K562 (cell line): ENCODE results near the gene SLC49A3. TPM values are rescaled to one million over a fixed set of nuclear protein-coding genes. Genes with fewer than 3 reads are reported as not detected.

Experiments
- CHD2 ChIP-seq: IDR thresholded peaks from 2 replicates; pipeline ENCODE4 v1.6.1; 2011; ENCODE audit warnings: low read depth, low read length
- CXXC5 ChIP-seq: fragments of 250-450 bp; sonication (Bioruptor Pico); IDR thresholded peaks from 2 replicates; pipeline ENCODE4 v1.8.0; 2022; ENCODE audit warnings: inconsistent platforms, mild to moderate bottlenecking, moderate library complexity
- DIDO1 ChIP-seq: fragments of 450-650 bp; IDR thresholded peaks from 2 replicates; pipeline ENCODE4 v1.6.1; 2016; ENCODE audit warnings: low read depth, missing biosample characterization, missing genetic modification characterization
- EGR1 ChIP-seq: fragments of 450-650 bp; conservative IDR thresholded peaks from 2 replicates; pipeline ENCODE4 v1.6.1; 2017; ENCODE audit warnings: mild to moderate bottlenecking
- FOXK2 ChIP-seq, 2 experiments: fragments of 450-650 bp; IDR thresholded peaks in 1 of 2; conservative IDR thresholded peaks in 1 of 2; 2 replicates each; pipeline ENCODE4 v1.6.1; 2016; ENCODE audit warnings: low read depth in 2 of 2, mild to moderate bottlenecking in 1 of 2
- GTF2A2 ChIP-seq: IDR thresholded peaks from 2 replicates; pipeline ENCODE4 v1.6.1; 2016; ENCODE audit warnings: mild to moderate bottlenecking, missing genetic modification characterization, missing compliant biosample characterization
- MECOM ChIP-seq: fragments of 250-450 bp; sonication (Bioruptor Pico); IDR thresholded peaks from 2 replicates; pipeline ENCODE4 v1.8.0; 2022; ENCODE audit warnings: inconsistent platforms
- NCOA6 ChIP-seq: fragments of 450-650 bp; IDR thresholded peaks from 2 replicates; pipeline ENCODE4 v1.6.1; 2017; ENCODE audit warnings: mild to moderate bottlenecking
- PHF21A ChIP-seq: fragments of 450-650 bp; IDR thresholded peaks from 2 replicates; pipeline ENCODE4 v1.6.1; 2017; ENCODE audit warnings: low read depth, borderline replicate concordance
- SMAD2 ChIP-seq: fragments of 150-350 bp; IDR thresholded peaks from 2 replicates; pipeline ENCODE4 v1.6.1; 2014; ENCODE audit warnings: low read depth, mild to moderate bottlenecking, low read length
- ZNF561 ChIP-seq: fragments of 450-650 bp; formaldehyde crosslinking; conservative IDR thresholded peaks from 2 replicates; pipeline ENCODE4 v1.4.0; 2020; ENCODE audit warnings: mild to moderate bottlenecking, moderate library complexity
- polyA plus RNA-seq, 8 experiments: library from polyadenylated mRNA; depleted of rRNA in 4 of 8; stranded (reverse) in 5 of 8; unstranded in 3 of 8; fragments of >200 nt; fragmentation: Nextera tagmentation in 2 of 8; fragmentation: Illumina TruSeq in 1 of 8; extraction: Ambion mirVana in 2 of 8; extraction: Trizol in 1 of 8; gene quantifications; 2 replicates each; pipeline versions ENCODE4 v1.2.1 to v1.2.3, GENCODE V29; 2011 to 2014; ENCODE audit warnings: inconsistent platforms in 1 of 8, missing spikeins in 1 of 8
- total RNA-seq, 7 experiments: library from RNA; depleted of rRNA in 6 of 7; stranded (reverse); fragments of >200 nt in 6 of 7; fragmentation: Illumina TruSeq in 2 of 7; extraction: Trizol in 2 of 7; gene quantifications; 2 replicates each; pipeline versions ENCODE4 v1.2.1 to v1.2.3, GENCODE V29; 2011 to 2021; ENCODE audit warnings: low replicate concordance in 1 of 7
- TF ChIP-seq, protein P1 (sequence below): fragments of 450-650 bp; IDR thresholded peaks from 2 replicates; pipeline ENCODE4 v1.6.1; 2016; ENCODE audit warnings: low read depth
- TF ChIP-seq, protein P2 (sequence below): IDR thresholded peaks from 2 replicates; pipeline ENCODE4 v1.6.1; 2011; ENCODE audit warnings: borderline replicate concordance, low read depth, mild to moderate bottlenecking, moderate library complexity, low read length; ENCODE audit not compliant: insufficient read depth, poor library complexity, severe bottlenecking
- TF ChIP-seq, protein P3 (sequence below): fragments of 450-650 bp; IDR thresholded peaks from 2 replicates; pipeline ENCODE4 v1.6.1; 2016; ENCODE audit warnings: low read depth, mild to moderate bottlenecking, moderate library complexity

The SLC49A3 gene
- total and polyA plus RNA-seq, 9 of the 15 experiments (the other 6 are each of a cell fraction or from before 2014, with no cell fraction given) = 0.24 to 0.41 TPM; not detected in 7

DNA sequence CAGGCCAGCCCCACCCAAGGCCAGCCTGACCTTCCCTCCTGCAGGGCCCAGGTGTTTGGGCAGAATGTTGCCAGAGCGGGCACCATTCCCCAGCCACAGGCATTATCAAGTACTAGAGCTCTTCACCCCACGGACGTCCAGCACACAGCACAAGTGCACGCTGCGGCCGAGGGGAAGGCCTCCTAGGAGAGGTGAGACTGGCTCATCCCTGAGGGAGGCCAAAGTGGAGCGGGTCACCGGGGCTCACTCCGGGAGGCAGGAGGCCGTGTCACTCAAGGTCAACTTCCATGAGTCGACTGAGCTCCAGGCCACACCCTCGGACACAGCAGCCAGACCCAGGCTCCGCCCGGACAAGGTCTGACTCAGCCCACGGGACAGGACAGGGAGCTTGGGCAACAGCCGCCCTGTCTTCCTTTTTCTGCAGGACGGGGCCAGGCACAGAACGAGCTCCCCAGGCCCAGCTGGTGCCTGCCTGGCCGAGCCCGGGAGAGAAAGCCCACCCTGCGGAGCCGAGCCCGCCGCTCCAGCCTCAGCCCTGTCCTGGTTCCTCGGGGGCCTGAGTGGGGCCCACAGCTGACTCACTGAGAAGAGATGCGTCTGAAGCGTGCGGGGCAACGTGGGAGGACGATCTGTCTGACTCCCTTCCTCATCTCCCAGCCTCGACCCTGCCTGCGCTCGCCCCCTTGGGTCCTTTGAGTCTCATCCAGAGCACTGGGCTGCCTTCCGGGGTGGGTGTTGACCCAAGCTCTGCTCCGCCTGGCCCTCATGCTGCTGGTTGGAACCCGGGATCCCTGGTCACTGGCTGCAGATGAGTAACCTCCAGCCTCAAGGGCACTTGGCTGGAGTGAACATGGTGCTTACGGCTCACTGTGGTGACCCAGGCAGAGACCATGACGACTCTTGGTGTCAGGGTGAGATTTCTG is 1.6 kb downstream of the SLC49A3 start (continued):
- TF ChIP-seq CHD2 = peak; percentile 19; the same call in 1 of the 2 replicates
- TF ChIP-seq NCOA6 = no peak
- no peak for TF ChIP-seq MECOM (CRISPR knock-in tag)
- TF ChIP-seq, protein P1, sequence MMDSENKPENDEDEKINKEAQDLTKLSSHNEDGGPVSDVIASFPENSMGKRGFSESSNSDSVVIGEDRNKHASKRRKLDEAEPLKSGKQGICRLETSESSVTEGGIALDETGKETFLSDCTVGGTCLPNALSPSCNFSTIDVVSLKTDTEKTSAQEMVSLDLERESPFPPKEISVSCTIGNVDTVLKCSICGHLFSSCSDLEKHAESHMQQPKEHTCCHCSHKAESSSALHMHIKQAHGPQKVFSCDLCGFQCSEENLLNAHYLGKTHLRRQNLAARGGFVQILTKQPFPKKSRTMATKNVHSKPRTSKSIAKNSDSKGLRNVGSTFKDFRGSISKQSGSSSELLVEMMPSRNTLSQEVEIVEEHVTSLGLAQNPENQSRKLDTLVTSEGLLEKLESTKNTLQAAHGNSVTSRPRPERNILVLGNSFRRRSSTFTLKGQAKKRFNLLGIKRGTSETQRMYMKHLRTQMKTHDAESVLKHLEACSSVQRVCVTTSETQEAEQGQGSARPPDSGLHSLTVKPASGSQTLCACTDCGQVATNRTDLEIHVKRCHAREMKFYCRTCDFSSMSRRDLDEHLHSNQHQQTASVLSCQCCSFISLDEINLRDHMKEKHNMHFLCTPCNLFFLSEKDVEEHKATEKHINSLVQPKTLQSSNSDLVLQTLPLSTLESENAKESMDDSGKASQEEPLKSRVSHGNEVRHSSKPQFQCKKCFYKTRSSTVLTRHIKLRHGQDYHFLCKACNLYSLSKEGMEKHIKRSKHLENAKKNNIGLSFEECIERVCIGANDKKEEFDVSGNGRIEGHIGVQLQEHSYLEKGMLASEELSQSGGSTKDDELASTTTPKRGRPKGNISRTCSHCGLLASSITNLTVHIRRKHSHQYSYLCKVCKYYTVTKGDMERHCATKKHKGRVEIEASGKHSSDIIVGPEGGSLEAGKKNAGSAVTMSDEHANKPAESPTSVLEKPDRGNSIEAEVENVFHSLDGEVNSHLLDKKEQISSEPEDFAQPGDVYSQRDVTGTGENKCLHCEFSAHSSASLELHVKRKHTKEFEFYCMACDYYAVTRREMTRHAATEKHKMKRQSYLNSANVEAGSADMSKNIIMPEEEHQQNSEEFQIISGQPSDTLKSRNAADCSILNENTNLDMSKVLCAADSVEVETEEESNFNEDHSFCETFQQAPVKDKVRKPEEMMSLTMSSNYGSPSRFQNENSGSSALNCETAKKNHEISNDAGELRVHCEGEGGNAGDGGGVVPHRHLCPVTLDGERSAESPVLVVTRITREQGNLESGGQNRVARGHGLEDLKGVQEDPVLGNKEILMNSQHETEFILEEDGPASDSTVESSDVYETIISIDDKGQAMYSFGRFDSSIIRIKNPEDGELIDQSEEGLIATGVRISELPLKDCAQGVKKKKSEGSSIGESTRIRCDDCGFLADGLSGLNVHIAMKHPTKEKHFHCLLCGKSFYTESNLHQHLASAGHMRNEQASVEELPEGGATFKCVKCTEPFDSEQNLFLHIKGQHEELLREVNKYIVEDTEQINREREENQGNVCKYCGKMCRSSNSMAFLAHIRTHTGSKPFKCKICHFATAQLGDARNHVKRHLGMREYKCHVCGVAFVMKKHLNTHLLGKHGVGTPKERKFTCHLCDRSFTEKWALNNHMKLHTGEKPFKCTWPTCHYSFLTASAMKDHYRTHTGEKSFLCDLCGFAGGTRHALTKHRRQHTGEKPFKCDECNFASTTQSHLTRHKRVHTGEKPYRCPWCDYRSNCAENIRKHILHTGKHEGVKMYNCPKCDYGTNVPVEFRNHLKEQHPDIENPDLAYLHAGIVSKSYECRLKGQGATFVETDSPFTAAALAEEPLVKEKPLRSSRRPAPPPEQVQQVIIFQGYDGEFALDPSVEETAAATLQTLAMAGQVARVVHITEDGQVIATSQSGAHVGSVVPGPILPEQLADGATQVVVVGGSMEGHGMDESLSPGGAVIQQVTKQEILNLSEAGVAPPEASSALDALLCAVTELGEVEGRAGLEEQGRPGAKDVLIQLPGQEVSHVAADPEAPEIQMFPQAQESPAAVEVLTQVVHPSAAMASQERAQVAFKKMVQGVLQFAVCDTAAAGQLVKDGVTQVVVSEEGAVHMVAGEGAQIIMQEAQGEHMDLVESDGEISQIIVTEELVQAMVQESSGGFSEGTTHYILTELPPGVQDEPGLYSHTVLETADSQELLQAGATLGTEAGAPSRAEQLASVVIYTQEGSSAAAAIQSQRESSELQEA = no peak
- no peak; the same call in 1 of the 2 replicates for TF ChIP-seq CXXC5 (CRISPR knock-in tag)
- no peak for TF ChIP-seq PHF21A
- TF ChIP-seq, protein P2, sequence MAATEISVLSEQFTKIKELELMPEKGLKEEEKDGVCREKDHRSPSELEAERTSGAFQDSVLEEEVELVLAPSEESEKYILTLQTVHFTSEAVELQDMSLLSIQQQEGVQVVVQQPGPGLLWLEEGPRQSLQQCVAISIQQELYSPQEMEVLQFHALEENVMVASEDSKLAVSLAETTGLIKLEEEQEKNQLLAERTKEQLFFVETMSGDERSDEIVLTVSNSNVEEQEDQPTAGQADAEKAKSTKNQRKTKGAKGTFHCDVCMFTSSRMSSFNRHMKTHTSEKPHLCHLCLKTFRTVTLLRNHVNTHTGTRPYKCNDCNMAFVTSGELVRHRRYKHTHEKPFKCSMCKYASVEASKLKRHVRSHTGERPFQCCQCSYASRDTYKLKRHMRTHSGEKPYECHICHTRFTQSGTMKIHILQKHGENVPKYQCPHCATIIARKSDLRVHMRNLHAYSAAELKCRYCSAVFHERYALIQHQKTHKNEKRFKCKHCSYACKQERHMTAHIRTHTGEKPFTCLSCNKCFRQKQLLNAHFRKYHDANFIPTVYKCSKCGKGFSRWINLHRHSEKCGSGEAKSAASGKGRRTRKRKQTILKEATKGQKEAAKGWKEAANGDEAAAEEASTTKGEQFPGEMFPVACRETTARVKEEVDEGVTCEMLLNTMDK = no peak
- no peak for TF ChIP-seq SMAD2
- no peak for TF ChIP-seq ZNF561 (CRISPR knock-in tag)
- TF ChIP-seq GTF2A2 (tag) = no peak
- TF ChIP-seq DIDO1 (tag) = no peak
- TF ChIP-seq EGR1 = peak; percentile 80
- TF ChIP-seq, protein P3, sequence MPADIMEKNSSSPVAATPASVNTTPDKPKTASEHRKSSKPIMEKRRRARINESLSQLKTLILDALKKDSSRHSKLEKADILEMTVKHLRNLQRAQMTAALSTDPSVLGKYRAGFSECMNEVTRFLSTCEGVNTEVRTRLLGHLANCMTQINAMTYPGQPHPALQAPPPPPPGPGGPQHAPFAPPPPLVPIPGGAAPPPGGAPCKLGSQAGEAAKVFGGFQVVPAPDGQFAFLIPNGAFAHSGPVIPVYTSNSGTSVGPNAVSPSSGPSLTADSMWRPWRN = no peak
- peak; percentile 34 to 82; a peak in 2 of 4 replicates for TF ChIP-seq FOXK2 (conservative IDR thresholded peaks at IDR 0.05 in 1 of 2, IDR thresholded peaks at IDR 0.05 in 1 of 2; ENCODE audit: low read depth in 2 of 2)
